WERI-Rb-1 (cell line): ENCODE results near the gene TEX261.

Source experiments
- DNase-seq: peaks from one replicate; pipeline ENCODE4 v3.0.0-alpha.2; 2020
- H3K27ac ChIP-seq: fragments of 250-450 bp; sonication (Bioruptor Pico); 2 replicates; pipeline ENCODE4 v1.5.1; 2020; ENCODE audit warnings: mild to moderate bottlenecking, moderate library complexity
- H3K27me3 ChIP-seq: fragments of 250-450 bp; sonication (Bioruptor Pico); 2 replicates; pipeline ENCODE4 v1.5.1; 2021; ENCODE audit warnings: mild to moderate bottlenecking, low read depth, moderate library complexity; ENCODE audit not compliant: insufficient read depth, severe bottlenecking
- H3K36me3 ChIP-seq: fragments of 250-450 bp; sonication (Bioruptor Pico); 2 replicates; pipeline ENCODE4 v1.5.1; 2020; ENCODE audit warnings: mild to moderate bottlenecking, moderate library complexity
- H3K4me3 ChIP-seq: 2 replicates; pipeline ENCODE4 v1.5.1; 2011; ENCODE audit warnings: low read depth, mild to moderate bottlenecking, control low read depth, low read length
- H3K9me3 ChIP-seq: fragments of 250-450 bp; sonication (Bioruptor Pico); 2 replicates; pipeline ENCODE4 v1.5.1; 2021; ENCODE audit warnings: mild to moderate bottlenecking, moderate library complexity; ENCODE audit not compliant: severe bottlenecking
- TF ChIP-seq, protein P1 (sequence below): IDR thresholded peaks from 2 replicates; pipeline ENCODE4 v1.5.1; 2011; ENCODE audit warnings: low read depth, mild to moderate bottlenecking, control low read depth, inconsistent platforms, low read length

The TEX261 gene

DNA sequence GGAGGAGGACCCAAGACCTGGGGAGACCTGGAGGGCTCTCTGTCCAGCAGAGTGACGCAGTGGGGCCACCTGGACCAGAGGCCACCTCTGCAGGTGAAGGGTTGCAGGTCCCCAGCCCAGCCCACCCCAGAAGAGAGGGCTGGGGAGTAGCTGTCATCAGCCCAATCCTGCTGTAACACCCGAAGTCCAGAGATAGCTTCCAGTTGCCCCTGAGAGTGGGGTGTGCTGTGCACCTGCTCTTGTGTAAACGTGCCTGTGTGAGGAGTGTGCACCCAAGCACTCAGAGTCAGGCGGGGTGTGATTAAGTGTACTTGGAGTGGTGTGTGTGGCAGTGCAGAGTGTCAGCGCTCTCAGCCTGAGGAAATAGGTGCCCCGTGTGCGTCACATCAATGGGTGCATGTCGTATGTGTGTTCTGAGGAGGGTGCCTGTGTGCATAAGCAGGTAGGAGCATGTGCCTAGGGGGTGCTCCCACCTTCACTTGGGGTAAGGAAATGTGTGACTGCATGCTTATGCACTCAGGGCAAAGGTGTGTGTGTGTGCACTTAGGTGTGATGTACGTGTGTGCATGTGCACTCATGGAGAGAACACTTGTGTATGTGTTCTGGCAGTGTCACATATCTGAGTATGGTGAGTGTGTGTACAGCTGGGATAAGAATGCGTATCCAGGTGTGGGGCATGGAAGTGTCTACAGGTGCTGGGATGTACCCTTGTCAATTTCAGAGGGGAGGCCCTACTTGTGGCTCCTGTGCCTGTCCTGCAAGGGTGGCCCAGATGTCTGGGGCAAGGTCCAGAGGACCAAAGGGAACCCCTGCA is 58.3 kb downstream of the TEX261 start:
- Histone ChIP-seq H3K27ac (0 out of 2 replicates have a peak overlapping the region, but pooled peaks have one; percentile 32), H3K36me3 (no peaks in the 10 kb centered on the region)

More for the DNA sequence above, 58.3 kb downstream of the TEX261 start:
- H3K27me3 ChIP-seq: no peaks in the 10 kb centered on the region
- DNase-seq: no peak
- no peaks in the 10 kb centered on the region for H3K9me3 ChIP-seq
- TF ChIP-seq, protein P1, sequence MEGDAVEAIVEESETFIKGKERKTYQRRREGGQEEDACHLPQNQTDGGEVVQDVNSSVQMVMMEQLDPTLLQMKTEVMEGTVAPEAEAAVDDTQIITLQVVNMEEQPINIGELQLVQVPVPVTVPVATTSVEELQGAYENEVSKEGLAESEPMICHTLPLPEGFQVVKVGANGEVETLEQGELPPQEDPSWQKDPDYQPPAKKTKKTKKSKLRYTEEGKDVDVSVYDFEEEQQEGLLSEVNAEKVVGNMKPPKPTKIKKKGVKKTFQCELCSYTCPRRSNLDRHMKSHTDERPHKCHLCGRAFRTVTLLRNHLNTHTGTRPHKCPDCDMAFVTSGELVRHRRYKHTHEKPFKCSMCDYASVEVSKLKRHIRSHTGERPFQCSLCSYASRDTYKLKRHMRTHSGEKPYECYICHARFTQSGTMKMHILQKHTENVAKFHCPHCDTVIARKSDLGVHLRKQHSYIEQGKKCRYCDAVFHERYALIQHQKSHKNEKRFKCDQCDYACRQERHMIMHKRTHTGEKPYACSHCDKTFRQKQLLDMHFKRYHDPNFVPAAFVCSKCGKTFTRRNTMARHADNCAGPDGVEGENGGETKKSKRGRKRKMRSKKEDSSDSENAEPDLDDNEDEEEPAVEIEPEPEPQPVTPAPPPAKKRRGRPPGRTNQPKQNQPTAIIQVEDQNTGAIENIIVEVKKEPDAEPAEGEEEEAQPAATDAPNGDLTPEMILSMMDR: no peak
- H3K4me3 ChIP-seq: no peak overlapping the region
